AG04450 (cell line): ENCODE data around the gene SMIM36. TPM values are rescaled to one million over a fixed set of nuclear protein-coding genes. Genes with fewer than 3 reads are reported as not detected.

Source experiments
- CTCF ChIA-PET: fragments of 300-600, 350-600 bp; formaldehyde crosslinking; extraction: SDS; loops from one replicate; lab custom pipeline; 2022; ENCODE audit warnings: antibody characterized with exemption, inconsistent platforms; lab: Charles Lee
- POLR2A ChIA-PET: fragments of 350-600 bp; formaldehyde crosslinking; extraction: SDS; loops from one replicate; lab custom pipeline; 2021; ENCODE audit warnings: antibody characterized with exemption, inconsistent platforms; lab: Yijun Ruan, JAX
- DNase-seq: peaks from one replicate; pipeline ENCODE4 v3.0.0-alpha.2; 2011; ENCODE audit warnings: low read depth, low spot score
- H3K27ac ChIP-seq: one replicate; pipeline ENCODE4 v1.5.1; 2012; ENCODE audit warnings: low read depth, low read length, control low read depth
- H3K27me3 ChIP-seq: one replicate; pipeline ENCODE4 v1.6.0; 2012; ENCODE audit warnings: low read length; ENCODE audit not compliant: control insufficient read depth, insufficient read depth
- H3K4me3 ChIP-seq: 2 replicates; pipeline ENCODE4 v1.5.1; 2011; ENCODE audit warnings: mild to moderate bottlenecking, low read depth, low read length, control low read depth
- H3K9me3 ChIP-seq: 2 replicates; pipeline ENCODE4 v1.5.1; 2012; ENCODE audit warnings: low read length; ENCODE audit not compliant: control insufficient read depth, insufficient read depth
- polyA plus RNA-seq: library from polyadenylated mRNA; depleted of rRNA; stranded (reverse); fragments of >200 nt; gene quantifications from 2 replicates; pipeline ENCODE4 v1.2.3, GENCODE V29; 2011
- TF ChIP-seq, protein P1 (sequence below): IDR thresholded peaks from 2 replicates; pipeline ENCODE4 v1.5.1; 2011; ENCODE audit warnings: low read depth, low read length, control low read depth, inconsistent platforms

SMIM36 gene
- polyA plus RNA-seq, 1 experiment: not detected

GRCh38 chr17:55482591-55483389 is 28.5 kb downstream of the SMIM36 start:
- TF ChIP-seq, protein P1, sequence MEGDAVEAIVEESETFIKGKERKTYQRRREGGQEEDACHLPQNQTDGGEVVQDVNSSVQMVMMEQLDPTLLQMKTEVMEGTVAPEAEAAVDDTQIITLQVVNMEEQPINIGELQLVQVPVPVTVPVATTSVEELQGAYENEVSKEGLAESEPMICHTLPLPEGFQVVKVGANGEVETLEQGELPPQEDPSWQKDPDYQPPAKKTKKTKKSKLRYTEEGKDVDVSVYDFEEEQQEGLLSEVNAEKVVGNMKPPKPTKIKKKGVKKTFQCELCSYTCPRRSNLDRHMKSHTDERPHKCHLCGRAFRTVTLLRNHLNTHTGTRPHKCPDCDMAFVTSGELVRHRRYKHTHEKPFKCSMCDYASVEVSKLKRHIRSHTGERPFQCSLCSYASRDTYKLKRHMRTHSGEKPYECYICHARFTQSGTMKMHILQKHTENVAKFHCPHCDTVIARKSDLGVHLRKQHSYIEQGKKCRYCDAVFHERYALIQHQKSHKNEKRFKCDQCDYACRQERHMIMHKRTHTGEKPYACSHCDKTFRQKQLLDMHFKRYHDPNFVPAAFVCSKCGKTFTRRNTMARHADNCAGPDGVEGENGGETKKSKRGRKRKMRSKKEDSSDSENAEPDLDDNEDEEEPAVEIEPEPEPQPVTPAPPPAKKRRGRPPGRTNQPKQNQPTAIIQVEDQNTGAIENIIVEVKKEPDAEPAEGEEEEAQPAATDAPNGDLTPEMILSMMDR: no peak

GRCh38 chr17:55480631-55481315 is 30.5 kb downstream of the SMIM36 start:
- TF ChIP-seq, protein P1: no peak
- ChIA-PET CTCF (interaction anchor here (1.4 kb wide), 1 partner anchor 34 kb away, joined by 5 read pairs; no protein-coding TSS in a partner anchor), POLR2A (no interaction called here)
- no peak for DNase-seq
- Histone ChIP-seq H3K4me3 (no peak overlapping the region), H3K27me3 (peaks cover 3% of the 10 kb centered on the region), H3K27ac (no peak overlapping the region), H3K9me3 (no peaks in the 10 kb centered on the region)

More at GRCh38 chr17:55482591-55483389, 28.5 kb downstream of the SMIM36 start:
- Histone ChIP-seq H3K4me3 (no peak overlapping the region), H3K27me3 (peaks cover 3% of the 10 kb centered on the region), H3K27ac (no peak overlapping the region), H3K9me3 (no peaks in the 10 kb centered on the region)
- ChIA-PET CTCF (interaction anchor here (1.2 kb wide), 1 partner anchor 124 kb away, joined by 4 read pairs; no protein-coding TSS in a partner anchor), POLR2A (no interaction called here)
- no peak for DNase-seq

DNA sequence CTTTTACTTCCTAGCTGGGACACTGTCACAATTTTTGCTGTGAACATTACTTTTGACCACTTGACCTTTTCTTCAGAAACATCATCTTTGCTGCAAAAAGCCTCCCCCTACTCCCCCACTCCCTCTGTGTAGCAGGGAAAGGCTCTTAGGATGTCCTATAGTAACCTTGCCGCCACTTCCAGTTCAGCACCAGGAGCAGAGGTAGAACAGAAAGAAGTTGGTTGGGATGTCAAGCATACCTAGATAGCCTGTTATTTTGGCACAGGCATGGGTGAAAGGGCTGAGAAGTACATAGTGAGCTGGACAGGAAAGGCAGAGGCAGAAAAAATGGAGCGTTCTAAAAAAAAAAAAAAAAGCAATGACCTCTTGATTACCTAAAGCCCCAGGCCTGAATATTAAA is 31.3 kb downstream of the SMIM36 start:
- ChIA-PET CTCF (interaction anchor here (0.8 kb wide), 1 partner anchor 28 kb away, joined by 3 read pairs; no protein-coding TSS in a partner anchor), POLR2A (no interaction called here)
- Histone ChIP-seq H3K9me3 (no peaks in the 10 kb centered on the region), H3K4me3 (no peak overlapping the region), H3K27me3 (peaks cover 3% of the 10 kb centered on the region), H3K27ac (no peak overlapping the region)
- no peak for DNase-seq
- TF ChIP-seq, protein P1: no peak

DNA sequence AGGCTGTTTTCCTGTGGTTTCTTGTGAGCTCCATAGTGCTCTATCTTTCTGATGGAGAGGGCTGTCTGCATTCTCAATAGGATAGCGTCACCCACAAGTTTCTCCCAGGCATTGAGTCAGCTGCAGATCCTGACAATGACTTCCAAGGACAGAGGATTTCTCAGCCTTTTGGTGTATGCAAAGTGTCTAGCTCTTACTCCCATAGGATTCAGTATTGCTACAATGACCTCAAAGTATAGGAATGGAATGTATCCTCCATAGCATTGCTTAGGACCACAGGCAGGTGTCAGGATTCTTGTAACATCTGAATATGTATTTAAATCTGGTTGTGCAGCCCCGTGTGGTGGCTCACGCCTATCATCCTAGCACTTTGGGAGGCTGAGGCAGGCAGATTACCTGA is 32.3 kb downstream of the SMIM36 start:
- no peaks in the 10 kb centered on the region for H3K9me3 ChIP-seq
- H3K27ac ChIP-seq: no peak overlapping the region
- H3K27me3 ChIP-seq: peaks cover 3% of the 10 kb centered on the region
- H3K4me3 ChIP-seq: no peak overlapping the region
- ChIA-PET POLR2A (no interaction called here), CTCF (interaction anchor here (0.9 kb wide), 1 partner anchor 35 kb away, joined by 3 read pairs; no protein-coding TSS in a partner anchor)
- TF ChIP-seq, protein P1: no peak
- DNase-seq: no peak
